Liver (tissue), 9 donors: ENCODE results near the gene NUDCD2. TPM values are rescaled to one million over a fixed set of nuclear protein-coding genes. Genes with fewer than 3 reads are reported as not detected.

Source experiments
- DNase-seq: peaks from one replicate; pipeline ENCODE4 v3.0.0-alpha.2; 2017; ENCODE audit warnings: low spot score
- H3K27ac ChIP-seq, 2 donors: one replicate each; pipeline ENCODE4 v1.7.0; 2013; ENCODE audit warnings: inconsistent platforms in 2 of 2, low read length in 2 of 2, control low read depth in 1 of 2, low read depth in 1 of 2, mild to moderate bottlenecking in 1 of 2
- H3K27me3 ChIP-seq, 4 donors: one replicate each; pipeline versions ENCODE4 v1.6.1 to v1.7.0; 2013; ENCODE audit warnings: low read length in 3 of 4, inconsistent platforms in 1 of 4, mild to moderate bottlenecking in 1 of 4, moderate library complexity in 1 of 4; ENCODE audit not compliant: control insufficient read depth in 4 of 4, insufficient read depth in 4 of 4
- H3K36me3 ChIP-seq, 4 donors: one replicate each; pipeline versions ENCODE4 v1.6.1 to v1.7.0; 2013; ENCODE audit warnings: low read length in 3 of 4, mild to moderate bottlenecking in 3 of 4, low read depth in 1 of 4, moderate library complexity in 1 of 4; ENCODE audit not compliant: control insufficient read depth in 4 of 4, insufficient read depth in 3 of 4
- H3K4me1 ChIP-seq, 4 donors: one replicate each; pipeline versions ENCODE4 v1.6.1 to v1.7.0; 2013; ENCODE audit warnings: low read length in 3 of 4, mild to moderate bottlenecking in 3 of 4, moderate library complexity in 1 of 4; ENCODE audit not compliant: control insufficient read depth in 4 of 4, insufficient read depth in 4 of 4
- H3K4me3 ChIP-seq, 3 donors: one replicate each; pipeline versions ENCODE4 v1.6.1 to v1.7.0; 2013; ENCODE audit warnings: low read length in 3 of 3, control low read depth in 1 of 3, low read depth in 1 of 3, mild to moderate bottlenecking in 1 of 3
- H3K9ac ChIP-seq, 2 donors: one replicate each; pipeline ENCODE4 v1.7.0; 2013; ENCODE audit warnings: low read length in 2 of 2, mild to moderate bottlenecking in 2 of 2, moderate library complexity in 2 of 2, control low read depth in 1 of 2, low read depth in 1 of 2
- H3K9me3 ChIP-seq, 4 donors: one replicate each; pipeline versions ENCODE4 v1.6.1 to v1.7.0; 2013; ENCODE audit warnings: low read length in 3 of 4; ENCODE audit not compliant: control insufficient read depth in 4 of 4
- EGR1 ChIP-seq, 2 donors: IDR thresholded peaks; 2 replicates each; pipeline ENCODE4 v1.6.1; 2016 to 2018; ENCODE audit warnings: antibody characterized with exemption in 2 of 2, low read depth in 2 of 2
- FOXA1 ChIP-seq: IDR thresholded peaks from 2 replicates; pipeline ENCODE4 v1.6.1; 2016; ENCODE audit warnings: antibody characterized with exemption
- FOXA2 ChIP-seq: IDR thresholded peaks from 2 replicates; pipeline ENCODE4 v1.6.1; 2016; ENCODE audit warnings: antibody characterized with exemption
- GABPA ChIP-seq, 2 donors: IDR thresholded peaks in 1 of 2; conservative IDR thresholded peaks in 1 of 2; 2 replicates each; pipeline ENCODE4 v1.6.1; 2016; ENCODE audit warnings: antibody characterized with exemption in 2 of 2, mild to moderate bottlenecking in 1 of 2, moderate library complexity in 1 of 2
- HNF4A ChIP-seq, 2 donors: conservative IDR thresholded peaks; 2 replicates each; pipeline ENCODE4 v1.6.1; 2016; ENCODE audit warnings: antibody characterized with exemption in 2 of 2, mild to moderate bottlenecking in 2 of 2
- MAX ChIP-seq: IDR thresholded peaks from 2 replicates; pipeline ENCODE4 v1.6.1; 2016; ENCODE audit warnings: antibody characterized with exemption
- NR2F2 ChIP-seq: IDR thresholded peaks from 2 replicates; pipeline ENCODE4 v1.6.1; 2016; ENCODE audit warnings: antibody characterized with exemption
- RAD21 ChIP-seq, 2 donors: IDR thresholded peaks; 2 replicates each; pipeline ENCODE4 v1.6.1; 2016; ENCODE audit warnings: antibody characterized with exemption in 2 of 2, mild to moderate bottlenecking in 2 of 2
- TAF1 ChIP-seq: conservative IDR thresholded peaks from 2 replicates; pipeline ENCODE4 v1.6.1; 2016; ENCODE audit warnings: antibody characterized with exemption, mild to moderate bottlenecking
- ZBTB33 ChIP-seq: IDR thresholded peaks from 2 replicates; pipeline ENCODE4 v1.6.1; 2016; ENCODE audit warnings: antibody characterized with exemption
- WGBS: extraction: QIAGEN DNeasy Blood & Tissue Kit; methylation state at CpG from one replicate; pipeline ENCODE4 v1.1.7; 2013; 5-methylcytosine and 5-hydroxymethylcytosine counted together
- polyA plus RNA-seq, 2 donors: library from polyadenylated mRNA; stranded (reverse) in 1 of 2; unstranded in 1 of 2; fragments of 200-250 nt in 1 of 2; fragments of >200 nt in 1 of 2; fragmentation: Nextera tagmentation in 1 of 2; extraction: Ambion mirVana in 1 of 2; gene quantifications; one replicate each; pipeline versions ENCODE4 v1.2.1 to v1.2.3, GENCODE V29; 2013 to 2015
- total RNA-seq, 2 donors: library from RNA; depleted of rRNA; stranded (reverse); fragments of >200 nt; gene quantifications; one replicate each; pipeline ENCODE4 v1.2.3, GENCODE V29; 2014
- TF ChIP-seq, protein P1 (sequence below): IDR thresholded peaks from 2 replicates; pipeline ENCODE4 v1.6.1; 2016; ENCODE audit warnings: antibody characterized with exemption, mild to moderate bottlenecking
- donor health status: healthy.
- donor health status: healthy.
- donor health status: healthy.
- donor health status: healthy.
- donor health status: healthy.

The NUDCD2 gene
- total and polyA plus RNA-seq, 4 donors = 1.8 to 32.0 (median 4.3) TPM

DNA sequence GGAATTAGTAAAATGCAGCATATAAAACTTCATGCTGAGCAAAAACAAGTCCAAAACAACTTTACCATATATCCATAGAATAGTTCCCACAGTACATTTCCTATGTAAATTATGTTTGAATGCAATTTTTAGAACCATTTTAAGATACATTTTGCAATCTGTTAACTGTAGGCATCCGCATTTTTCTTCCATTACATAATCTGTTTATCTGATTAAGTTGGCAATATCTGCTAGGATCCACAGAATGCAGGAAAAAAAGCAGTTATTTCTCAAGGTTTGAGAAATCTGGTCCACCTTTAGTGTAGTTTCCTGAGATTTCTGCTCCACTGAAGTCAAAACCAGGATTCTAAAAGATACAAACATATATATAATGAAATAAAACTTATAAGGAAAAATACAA is 6.2 kb downstream of the NUDCD2 start:
- Histone ChIP-seq H3K9ac (no peak overlapping the region), H3K4me1 (peaks cover 5 to 8% (median 5%) of the 10 kb centered on the region in 4 donors), H3K9me3 (no peaks in the 10 kb centered on the region), H3K36me3 (peaks cover 2 to 21% (median 9%) of the 10 kb centered on the region in 4 donors), H3K27ac (no peak overlapping the region), H3K4me3 (no peak overlapping the region), H3K27me3 (no peaks in the 10 kb centered on the region)
- WGBS = 56% methylated on average over 1 of the region's 1 CpG
- TF ChIP-seq FOXA2 (no peak), GABPA (IDR thresholded peaks at IDR 0.05 in 1 of 2, conservative IDR thresholded peaks at IDR 0.05 in 1 of 2) (no peak), TAF1 (no peak), HNF4A (conservative IDR thresholded peaks at IDR 0.05) (no peak), EGR1 (IDR thresholded peaks at IDR 0.05; ENCODE audit: low read depth in 2 of 2) (no peak), MAX (no peak), ZBTB33 (no peak), NR2F2 (no peak)
- TF ChIP-seq, protein P1, sequence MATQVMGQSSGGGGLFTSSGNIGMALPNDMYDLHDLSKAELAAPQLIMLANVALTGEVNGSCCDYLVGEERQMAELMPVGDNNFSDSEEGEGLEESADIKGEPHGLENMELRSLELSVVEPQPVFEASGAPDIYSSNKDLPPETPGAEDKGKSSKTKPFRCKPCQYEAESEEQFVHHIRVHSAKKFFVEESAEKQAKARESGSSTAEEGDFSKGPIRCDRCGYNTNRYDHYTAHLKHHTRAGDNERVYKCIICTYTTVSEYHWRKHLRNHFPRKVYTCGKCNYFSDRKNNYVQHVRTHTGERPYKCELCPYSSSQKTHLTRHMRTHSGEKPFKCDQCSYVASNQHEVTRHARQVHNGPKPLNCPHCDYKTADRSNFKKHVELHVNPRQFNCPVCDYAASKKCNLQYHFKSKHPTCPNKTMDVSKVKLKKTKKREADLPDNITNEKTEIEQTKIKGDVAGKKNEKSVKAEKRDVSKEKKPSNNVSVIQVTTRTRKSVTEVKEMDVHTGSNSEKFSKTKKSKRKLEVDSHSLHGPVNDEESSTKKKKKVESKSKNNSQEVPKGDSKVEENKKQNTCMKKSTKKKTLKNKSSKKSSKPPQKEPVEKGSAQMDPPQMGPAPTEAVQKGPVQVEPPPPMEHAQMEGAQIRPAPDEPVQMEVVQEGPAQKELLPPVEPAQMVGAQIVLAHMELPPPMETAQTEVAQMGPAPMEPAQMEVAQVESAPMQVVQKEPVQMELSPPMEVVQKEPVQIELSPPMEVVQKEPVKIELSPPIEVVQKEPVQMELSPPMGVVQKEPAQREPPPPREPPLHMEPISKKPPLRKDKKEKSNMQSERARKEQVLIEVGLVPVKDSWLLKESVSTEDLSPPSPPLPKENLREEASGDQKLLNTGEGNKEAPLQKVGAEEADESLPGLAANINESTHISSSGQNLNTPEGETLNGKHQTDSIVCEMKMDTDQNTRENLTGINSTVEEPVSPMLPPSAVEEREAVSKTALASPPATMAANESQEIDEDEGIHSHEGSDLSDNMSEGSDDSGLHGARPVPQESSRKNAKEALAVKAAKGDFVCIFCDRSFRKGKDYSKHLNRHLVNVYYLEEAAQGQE = no peak
- DNase-seq = no peak

GRCh38 chr5:163451489-163451888 is 8.4 kb downstream of the NUDCD2 start:
- WGBS = 99% methylated on average over 8 of the region's 8 CpGs
- no peak for TF ChIP-seq FOXA2
- no peak for TF ChIP-seq RAD21 (IDR thresholded peaks at IDR 0.05)
- TF ChIP-seq FOXA1 = no peak
- no peak for TF ChIP-seq ZBTB33

More at GRCh38 chr5:163451489-163451888, 8.4 kb downstream of the NUDCD2 start:
- no peak overlapping the region for H3K4me3 ChIP-seq
- no peak overlapping the region for H3K27ac ChIP-seq
- H3K9me3 ChIP-seq = no peaks in the 10 kb centered on the region
- peaks cover 0 to 2% (median 0%) of the 10 kb centered on the region in 4 donors for H3K4me1 ChIP-seq
- peaks cover 2 to 39% (median 22%) of the 10 kb centered on the region in 4 donors for H3K36me3 ChIP-seq
- H3K27me3 ChIP-seq = no peaks in the 10 kb centered on the region
- H3K9ac ChIP-seq = no peak overlapping the region
- DNase-seq = no peak
